MM.1S (cell line): ENCODE results near the gene SETD3.

Source experiments
- EZH2 ChIP-seq: fragments of 300-600 bp; sonication (generic); optimal IDR thresholded peaks from 2 replicates; pipeline ENCODE3; 2017; ENCODE audit warnings: low read depth, mild to moderate bottlenecking, antibody characterized with exemption, low read length, mixed read lengths
- EZH2phosphoT487 ChIP-seq: fragments of 300-600 bp; sonication (generic); IDR thresholded peaks from 2 replicates; pipeline ENCODE4 v1.6.1; 2018; ENCODE audit warnings: antibody characterized with exemption, low read length
- TF ChIP-seq, protein P1 (sequence below): fragments of 300-600 bp; sonication (generic); IDR thresholded peaks from 2 replicates; pipeline ENCODE4 v1.5.1; 2016; ENCODE audit warnings: antibody characterized with exemption, low read length, mixed read lengths

DNA sequence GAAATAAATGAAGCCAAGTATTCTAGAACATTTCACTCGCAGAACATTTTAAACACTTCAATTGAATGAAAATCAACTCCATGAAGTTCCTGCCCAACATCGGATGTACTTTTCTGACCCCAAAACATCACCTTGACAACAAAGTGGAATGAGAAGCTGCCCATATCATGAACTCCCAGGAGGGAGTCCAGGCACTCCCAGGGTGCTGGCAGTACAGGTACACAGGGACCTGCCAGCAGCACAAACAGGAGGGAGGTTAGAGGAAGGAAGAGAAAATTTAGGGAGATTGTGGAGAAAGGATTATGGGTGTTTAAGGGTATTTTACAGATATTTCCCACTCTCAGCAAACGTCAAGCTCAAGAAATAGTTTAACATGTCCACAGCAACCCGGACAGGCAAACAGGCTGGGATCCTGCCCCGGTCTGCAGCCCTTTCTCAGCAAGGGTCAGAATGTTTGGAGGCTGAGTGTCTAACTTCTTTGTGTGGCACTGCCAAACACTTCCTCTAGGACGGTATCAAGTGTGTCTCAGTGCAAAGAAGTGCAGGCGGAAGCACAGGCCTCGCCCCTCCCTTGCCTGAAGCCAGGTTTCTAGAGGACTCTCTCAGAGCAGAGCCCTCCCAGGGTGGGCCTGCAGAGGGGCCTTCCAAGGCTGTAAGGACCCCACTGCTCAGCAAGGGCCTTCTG lies 72.2 kb downstream of the SETD3 start:
- TF ChIP-seq, protein P1, sequence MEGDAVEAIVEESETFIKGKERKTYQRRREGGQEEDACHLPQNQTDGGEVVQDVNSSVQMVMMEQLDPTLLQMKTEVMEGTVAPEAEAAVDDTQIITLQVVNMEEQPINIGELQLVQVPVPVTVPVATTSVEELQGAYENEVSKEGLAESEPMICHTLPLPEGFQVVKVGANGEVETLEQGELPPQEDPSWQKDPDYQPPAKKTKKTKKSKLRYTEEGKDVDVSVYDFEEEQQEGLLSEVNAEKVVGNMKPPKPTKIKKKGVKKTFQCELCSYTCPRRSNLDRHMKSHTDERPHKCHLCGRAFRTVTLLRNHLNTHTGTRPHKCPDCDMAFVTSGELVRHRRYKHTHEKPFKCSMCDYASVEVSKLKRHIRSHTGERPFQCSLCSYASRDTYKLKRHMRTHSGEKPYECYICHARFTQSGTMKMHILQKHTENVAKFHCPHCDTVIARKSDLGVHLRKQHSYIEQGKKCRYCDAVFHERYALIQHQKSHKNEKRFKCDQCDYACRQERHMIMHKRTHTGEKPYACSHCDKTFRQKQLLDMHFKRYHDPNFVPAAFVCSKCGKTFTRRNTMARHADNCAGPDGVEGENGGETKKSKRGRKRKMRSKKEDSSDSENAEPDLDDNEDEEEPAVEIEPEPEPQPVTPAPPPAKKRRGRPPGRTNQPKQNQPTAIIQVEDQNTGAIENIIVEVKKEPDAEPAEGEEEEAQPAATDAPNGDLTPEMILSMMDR = no peak
- TF ChIP-seq EZH2 (no peak), EZH2phosphoT487 (no peak)
